GM04503 (cell line): ENCODE results near the gene RHBDF2.

Source experiments
- DNase-seq: peaks from one replicate; pipeline ENCODE4 v3.0.0-alpha.2; 2012; ENCODE audit warnings: low read depth

RHBDF2 gene

DNA sequence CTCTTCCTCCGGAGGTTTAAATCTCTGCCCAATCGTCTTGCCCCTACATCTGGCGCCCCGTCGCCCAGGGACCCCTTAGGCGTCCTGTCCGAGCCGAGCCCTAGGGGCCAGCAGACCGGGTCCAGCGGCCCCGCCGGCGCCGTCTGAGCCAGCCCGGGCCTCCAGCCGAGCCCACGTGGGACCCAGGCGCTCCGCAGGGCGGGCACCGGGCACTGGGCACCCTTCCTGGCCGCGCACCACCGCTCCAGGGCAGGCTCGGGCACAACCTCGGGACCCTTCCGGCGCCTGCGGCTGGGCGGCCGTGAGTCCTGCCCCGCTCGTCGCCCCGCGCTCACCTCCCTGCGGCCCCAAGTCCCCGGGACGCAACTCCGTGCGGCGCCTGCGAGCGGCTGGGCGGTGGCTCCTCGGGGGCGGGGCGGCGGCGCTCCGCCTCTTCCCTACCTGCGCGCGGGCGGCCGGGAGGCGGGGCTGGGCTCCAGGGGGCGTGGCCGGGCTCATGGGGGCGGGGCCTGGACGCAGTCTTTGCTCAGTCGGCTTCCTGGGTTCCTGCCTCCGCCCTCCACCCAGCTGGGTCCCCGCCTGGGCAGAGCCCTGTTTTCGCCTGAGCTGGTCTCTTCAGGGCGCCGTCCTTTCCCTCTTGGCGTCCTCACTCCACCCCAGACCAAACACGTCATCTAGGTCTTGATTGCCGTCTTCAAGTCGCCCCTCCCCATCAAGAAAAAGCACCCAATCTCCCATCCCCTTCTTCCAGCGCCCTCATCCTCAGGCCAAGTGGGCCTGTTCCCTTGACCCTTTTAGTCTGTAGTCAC is at the start of gene RHBDF2:
RHBDF2 (minus strand) TSS at position 406 of the 809 bp plus-strand sequence. CDS start 19,899 bp downstream, outside the sequence.
- no peak for DNase-seq

DNA sequence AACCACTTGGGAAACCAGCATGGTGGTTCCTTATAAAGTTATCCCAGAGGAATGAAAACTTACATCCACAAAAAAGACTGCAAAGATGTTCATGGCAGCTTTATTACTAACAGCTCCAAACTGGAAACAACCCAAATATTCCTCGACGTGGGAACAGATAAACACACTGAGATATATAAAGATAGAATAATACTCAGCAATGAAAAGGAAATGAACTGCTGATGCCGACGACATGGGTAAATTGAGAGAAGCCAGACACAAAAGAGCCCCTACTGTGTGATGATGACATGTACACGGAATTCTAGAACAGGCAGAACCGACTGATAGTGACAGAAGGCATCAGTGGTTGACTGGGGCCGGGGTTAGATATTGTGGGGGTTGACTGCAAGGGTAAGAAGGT is 48.3 kb upstream of the RHBDF2 start:
- DNase-seq, result no peak

DNA sequence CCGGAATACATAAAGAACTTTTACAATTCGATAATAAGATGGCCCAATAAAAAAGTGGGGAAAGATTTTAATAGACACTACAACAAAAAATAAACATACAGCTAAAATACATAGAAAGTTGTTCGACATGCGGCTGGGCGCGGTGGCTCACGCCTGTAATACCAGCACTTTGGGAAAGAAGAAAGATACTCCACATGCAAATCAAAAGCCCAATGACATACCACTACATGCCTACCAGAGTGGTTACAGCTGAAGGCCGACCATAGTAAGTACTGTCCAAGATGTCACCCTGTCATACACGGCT is 47.9 kb upstream of the RHBDF2 start:
- DNase-seq, result no peak

DNA sequence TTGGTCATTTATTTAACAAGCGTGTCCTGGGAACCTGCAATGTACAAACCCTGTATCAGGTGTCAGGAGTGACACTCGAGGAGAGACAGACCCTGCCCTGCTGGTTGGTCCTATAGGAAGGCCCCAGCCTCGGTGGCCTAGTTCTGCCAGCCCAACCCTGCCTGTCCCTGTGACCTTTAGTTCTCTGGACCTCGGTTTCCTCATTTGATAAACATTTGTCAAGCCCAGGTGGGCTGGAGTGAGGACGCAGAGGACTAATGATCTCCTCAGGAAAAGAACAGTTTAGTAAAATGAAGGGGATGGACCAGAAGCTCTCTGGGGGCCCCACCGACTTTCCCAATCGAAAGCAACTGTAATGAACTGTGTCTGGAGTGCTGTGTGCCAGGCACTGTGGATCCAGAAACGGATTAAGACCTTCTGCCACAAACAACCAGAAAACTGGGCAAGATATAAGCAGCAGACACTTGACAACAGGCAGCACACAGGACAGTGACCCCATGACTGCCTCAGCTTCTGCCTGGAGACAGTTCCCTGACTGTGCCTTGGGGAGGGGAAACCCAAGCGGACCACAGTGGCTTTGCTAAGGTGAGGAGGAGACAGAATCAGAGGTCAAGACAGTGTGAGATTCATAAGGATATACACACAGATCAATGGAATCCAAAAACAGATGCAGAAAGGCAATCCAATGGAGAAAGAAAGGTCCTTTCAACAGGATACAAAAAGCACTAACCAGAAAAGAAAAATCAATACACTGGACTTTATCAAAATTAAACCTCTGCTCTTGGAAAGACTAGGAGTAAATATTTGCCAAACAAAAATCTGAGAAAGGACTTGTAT is 47.4 kb upstream of the RHBDF2 start:
- no peak for DNase-seq

DNA sequence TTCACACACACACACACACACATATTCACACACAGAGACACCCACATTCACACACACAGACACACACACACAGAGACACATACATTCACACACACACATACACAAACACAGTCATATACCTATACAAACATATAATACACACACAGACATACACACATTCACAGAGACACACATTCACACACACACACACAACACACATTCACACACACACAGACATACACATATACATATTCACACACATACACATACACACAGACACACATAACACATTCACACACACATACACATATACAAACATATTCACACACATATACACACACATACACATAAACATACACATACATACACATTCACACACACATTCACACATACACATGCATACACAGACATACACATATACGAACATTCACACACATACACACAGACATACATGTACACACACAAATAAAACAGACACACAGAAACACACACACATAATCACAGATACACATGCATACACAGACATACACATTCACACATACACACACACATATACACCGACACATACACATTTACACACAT is 46.5 kb upstream of the RHBDF2 start:
- DNase-seq, result no peak

DNA sequence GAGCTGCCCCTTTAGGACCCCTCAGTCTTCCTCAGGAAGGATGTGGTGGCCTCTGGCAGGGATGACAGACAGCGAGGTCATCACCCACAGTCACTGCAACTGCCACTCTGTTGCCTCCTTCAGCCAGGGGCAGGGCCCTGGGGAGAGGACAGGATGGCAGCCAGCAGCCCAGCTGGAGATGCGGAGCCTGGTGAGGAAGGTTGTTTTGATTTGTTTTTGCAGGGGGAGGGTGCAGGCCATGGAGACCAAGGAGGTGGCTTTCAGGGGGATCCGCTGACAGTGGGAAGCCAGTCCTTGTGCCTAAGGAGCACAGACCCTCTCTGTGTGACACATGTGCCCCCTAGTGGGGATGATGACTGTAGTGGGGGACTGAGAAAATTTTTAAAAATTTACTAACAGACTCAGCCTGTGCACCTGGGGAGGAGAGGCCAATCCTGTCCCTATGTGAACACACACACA is 46.0 kb upstream of the RHBDF2 start:
- DNase-seq, result no peak

DNA sequence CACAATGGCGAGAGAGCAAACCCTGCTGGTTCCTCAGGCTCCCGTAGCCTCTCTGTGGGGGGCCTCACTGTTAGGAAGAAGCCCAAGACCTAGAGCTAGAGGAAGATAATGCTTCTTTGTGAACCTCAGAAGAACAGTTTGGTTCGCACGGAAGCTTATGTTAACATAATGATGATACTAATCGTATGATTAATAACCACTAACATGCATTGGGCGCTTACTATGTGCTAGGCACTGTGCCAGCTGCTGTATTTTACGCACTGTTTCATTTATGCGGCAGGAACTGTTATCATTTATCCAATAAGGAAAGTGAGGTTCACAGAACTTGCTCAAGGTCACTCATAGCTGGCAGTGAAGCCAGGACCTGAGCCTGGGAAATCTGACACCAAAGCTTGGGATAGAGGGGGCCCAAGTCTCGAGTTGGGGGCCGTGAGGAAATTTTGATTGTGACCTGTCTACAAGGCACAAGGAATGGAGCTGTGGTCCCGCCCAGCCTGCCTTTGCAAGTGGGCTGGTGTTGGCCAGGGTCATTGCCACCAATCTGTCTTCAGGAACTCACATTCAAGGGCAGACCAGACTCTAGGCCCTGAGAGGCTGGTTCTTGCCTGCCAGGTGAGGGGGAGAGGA is 45.4 kb upstream of the RHBDF2 start:
- no peak for DNase-seq

DNA sequence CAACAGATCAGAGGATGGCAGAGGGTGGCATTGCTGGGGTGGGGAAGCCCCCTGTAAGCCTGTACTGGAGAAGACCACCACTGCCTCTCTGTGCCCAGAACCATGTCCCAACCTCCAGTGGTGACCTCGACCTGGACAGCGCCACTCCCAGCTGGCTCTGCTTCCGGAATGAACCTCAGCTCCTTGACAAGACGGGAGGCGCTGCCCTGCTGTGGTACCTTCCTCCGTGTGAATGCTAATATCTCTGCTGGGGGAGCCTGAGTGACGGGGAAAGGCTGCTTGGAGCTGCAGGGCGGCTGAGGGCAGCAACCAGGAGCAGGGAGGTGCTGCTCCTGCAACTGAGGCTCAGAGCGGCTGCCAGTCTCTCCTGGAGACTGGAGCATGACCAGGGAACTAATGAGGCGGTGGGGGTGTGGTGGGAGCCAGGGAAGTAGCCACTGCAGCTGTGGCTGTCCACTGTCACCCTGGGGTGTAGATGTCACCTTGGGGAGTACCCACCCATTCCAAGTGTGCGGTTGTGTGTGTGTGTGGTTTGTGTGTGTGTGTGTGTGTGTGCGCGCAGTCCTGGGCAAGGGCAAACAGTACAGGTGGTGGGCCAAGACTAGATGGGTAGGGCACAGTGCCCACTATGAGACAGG is 44.8 kb upstream of the RHBDF2 start:
- DNase-seq, result no peak

DNA sequence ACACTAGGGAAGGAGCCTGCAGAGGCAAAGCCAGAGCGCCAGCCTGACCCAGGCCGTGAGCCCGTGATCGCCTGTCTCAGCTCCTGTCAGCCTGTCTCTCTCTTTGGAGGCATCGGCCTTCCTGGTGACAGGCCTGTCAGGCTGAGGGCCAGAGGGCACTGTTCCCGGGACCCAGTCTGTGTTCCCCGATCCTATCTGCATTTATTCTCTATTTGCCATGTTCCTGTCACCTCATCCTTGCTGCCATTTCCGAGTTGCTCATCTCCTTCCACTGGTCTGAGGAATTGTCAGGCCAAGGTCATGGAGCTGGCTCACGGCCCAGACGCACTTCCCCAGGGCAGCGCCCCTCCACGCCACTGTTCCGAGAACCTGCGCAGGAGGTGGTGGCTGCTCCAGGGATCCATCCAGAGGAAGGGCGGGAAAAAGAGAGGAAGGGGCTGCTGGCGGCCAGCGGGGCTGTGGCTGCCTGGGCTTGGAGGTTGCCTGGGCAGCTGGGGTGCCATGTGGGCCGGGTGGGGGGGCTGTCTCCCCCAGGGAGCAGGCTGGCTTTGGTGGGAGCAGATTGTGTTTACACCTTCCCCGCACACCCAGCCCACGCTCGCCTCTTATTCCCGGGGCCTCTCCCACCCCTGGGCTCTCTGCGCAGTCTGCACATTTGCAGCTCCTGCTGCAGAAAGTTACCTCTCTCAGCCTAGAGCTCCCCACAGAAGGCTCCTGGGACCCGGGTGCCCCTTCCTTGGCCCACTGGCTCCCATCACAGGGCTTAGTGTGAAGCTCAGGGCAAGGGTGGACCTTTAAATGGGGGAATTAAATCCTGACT is 43.5 kb upstream of the RHBDF2 start:
- no peak for DNase-seq

DNA sequence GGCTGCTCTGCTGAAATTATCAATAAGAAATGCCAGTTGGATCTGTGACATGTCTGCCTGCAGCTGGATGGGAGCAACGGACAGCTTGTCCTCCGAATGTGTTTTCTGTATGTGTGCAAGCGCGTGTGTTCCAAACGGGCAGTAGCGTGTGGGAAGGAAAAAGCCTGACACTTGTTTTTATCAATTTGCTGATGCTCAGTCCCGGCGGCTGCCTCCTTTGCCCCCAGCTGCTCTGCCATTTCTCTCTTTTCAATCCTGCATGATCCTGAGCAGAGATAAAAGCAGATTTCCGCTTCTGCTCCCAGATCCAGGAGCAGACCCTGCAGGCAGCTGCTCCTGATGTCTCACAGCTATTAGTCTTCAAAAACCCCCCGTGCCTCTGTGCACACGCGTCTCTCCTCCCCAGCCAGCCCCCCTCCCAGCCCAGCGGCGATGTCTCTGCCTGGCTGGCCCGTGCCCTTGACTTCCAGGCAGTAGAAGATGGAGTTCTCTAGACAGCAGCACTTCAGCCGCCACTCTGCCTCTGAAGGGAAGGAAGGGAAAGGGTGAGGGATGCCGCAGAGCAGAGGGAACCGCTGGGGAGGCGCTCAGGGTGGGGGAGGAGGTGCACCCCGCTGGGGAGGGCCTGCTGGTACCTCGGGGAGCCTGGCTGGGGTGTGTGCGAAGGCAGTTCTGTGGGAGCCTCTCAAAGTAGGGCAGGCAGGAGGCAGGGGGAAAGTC is 42.8 kb upstream of the RHBDF2 start:
- no peak for DNase-seq

DNA sequence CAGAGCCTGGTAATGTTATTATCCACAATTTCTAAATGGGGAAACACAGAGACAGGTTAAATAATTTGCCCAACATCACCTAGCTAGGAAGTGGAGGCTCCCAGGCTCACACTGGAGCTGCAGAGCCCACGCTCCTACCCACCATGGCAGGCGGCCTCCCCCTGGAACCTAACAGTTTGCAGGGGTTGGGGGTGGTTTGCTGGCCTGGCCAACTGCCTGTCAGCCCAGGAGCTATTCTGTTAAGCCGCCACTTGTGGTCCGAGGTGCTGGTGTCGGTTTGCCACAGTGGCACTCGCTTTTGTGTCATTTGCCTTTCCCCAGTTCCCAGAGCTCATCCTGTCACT is 42.2 kb upstream of the RHBDF2 start:
- DNase-seq, result no peak

DNA sequence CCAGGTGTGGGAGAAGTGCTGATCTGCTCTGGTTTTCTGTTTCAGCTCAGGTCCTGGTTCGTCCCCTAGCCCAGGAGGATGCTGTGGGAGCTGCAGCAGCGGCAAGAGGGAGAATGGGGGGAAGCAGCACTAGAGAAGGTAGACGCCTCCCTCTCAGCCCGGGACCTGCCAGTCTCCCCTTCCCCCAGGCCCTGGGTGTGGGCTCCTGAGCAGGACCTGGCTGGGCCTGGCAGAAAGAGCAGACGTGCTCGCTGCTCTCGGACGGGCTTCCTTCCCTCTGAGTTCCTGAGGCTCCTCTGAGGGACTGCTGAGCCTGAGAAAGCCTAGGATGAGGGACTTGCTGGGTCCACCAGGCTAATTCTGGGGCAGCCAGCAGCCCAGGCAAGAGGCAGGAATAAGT is 41.8 kb upstream of the RHBDF2 start:
- DNase-seq, result no peak

DNA sequence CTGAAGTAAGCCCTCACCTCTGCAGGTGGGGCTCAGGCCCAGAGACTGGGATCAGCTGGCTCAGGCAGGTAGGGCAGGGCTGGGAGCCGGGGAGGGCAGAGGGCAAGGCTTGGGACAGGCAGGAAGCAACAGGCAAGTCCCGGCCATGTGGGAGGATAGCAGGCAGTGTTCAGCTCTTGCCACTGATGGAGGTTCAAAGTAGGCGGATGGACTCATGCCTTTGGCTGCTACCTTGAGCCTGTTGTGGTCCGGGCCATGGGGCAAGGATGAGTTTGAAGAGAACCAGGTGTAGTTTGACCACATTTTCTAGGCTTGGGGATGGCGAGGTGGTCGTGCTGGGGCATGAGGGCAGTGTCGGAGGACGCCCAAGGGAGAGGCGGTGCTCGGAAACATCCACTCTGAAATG is 41.3 kb upstream of the RHBDF2 start:
- DNase-seq, result no peak

DNA sequence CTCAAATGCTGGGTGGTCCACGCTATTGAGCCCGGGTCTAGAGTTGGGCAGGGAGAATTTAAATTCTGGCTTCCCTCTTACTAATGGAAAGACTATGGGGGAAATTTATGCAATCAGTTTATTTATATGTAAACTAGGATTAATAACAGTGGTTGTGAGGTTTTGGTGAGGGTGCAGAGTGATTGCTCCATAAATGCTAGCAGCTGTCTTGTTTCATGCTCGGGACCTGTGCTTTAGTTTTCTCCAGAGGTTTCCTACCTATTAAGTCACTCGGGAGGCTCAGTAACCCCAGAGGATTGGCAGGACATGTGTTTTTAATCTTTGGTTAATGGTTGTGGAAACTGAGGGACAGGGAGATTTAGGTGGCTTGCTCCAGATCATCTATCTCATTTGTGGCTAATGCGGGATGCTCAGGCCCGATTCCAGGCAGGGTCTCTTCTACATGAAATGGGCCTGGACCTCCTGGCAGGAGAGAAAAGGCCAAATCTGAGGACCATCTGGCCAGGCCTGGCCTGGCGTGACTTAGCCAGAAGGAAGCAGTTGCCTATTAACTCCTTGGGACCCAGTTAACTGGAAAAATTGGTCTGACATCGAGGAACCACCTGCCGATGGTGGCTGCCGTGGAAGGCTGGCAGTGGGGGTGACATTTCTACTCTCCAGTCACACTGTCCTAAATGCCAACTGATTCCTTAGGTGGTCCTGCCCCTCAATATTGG is 40.7 kb upstream of the RHBDF2 start:
- DNase-seq, result no peak

DNA sequence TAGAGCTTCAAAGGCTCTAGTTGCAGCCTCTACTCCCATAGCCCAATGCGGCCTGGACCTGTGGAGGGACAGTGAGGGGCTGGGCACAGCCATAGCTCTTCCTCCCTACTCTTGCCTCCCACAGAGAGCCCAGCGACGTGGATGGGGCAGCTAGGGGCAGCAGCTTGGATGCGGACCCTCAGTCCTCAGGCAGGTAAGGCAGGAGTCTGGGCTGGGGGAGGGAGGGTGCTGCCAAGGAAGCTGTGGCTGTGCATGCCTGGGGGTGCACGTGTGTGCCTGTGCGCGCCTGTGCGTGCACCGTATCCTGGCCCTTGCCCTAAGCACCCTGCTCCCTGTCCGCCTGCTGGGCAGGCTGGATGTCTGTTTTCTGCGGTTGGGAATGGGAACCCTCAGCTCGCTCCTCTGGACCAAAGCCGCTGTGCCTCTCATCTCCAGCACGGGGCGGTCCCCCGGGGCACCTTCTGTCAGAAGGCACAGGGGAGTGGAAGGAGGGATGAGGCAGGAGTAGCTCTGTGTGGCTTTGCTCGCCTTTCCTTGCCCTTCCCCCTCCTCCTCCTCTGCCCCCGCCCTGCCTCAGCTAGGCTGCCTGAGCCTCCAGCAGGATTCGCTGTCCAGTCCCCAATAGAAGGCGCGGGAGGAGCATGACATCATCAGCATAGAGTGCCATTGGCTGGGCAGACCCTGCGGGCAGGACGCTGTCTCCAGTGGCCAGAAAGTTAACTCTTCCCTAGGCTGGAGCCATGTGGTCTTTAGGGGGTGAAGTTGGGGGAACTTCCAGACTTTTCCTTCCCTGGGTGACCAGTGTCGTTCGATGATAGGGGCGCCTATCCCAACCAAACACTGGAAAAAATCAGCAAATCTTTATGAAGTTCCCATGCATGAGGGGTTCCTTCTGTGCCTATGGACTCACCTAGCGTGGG is 39.4 kb upstream of the RHBDF2 start:
- peak; percentile 76 for DNase-seq

DNA sequence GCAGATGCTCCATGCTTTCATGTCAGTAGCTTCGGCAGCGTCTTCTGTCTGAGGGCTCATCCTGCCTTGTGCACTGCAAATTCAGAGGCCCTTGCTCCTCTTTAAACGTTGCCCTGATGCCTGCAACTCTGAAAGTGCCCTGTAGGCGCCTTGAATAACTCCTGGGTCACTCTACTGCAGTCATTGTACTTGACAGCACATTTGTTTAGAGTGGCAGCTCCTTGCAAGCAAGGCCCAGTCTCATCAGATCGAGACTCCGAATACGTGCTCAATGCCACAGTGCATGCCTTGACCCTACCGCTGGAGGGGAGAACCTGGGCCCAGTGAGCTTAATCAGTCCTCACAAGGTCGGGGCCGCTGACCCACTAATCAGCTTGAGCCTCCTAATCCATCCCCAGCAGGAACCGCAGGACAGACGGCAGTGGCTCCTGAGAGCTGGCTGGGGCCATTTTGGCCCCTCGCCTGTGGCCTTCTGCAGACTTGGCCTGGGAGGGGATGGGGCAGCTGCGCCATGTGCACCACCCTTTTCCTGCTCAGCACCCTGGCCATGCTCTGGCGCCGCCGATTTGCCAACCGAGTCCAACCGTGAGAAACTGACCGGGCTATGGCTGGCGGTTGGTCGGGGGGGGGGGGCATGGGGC is 38.5 kb upstream of the RHBDF2 start, which contains the start of gene PRCD:
PRCD (plus strand) TSS at position 414 of the 641 bp plus-strand sequence; CDS start at position 512, 98 bp downstream.
- no peak for DNase-seq

DNA sequence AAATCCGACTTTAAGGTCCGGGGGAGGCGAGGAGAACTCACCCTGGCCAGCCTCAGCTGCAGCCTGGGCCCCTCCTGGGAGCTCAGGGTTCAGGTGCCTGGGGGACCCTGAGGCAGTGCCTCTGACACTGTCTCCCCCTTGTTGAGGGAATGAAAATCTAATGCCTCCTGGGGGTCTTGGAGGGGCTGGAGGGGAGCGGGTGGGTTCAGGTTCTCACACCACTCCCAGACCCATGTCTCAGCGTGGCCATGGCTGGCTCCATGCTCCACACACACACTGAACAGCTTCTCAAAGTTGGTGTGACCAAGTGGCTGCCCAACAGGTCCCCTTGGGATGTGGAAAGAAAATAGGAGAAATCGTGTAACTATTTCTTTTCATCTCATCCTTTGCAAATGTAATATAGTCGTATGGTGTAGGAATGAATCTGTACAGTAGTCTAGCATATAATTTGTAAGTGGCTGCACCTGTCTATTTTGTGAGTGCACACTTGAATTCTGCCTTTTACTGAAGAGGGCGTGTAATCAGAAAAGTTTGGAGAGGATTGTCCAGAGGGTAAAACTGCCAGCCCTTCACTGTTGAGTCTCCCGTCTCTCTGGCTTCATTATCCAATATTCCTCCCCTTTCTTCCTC is 37.8 kb upstream of the RHBDF2 start:
- DNase-seq, result no peak
